GM12878 (cell line): ENCODE data around the gene PLPPR1. TPM values are rescaled to one million over a fixed set of nuclear protein-coding genes. Genes with fewer than 3 reads are reported as not detected.

Source experiments
- ATAC-seq: fragments of 200-7000 bp; cut with Tn5 transposase; 3 replicates; pipeline ENCODE4 v1.9.1; 2020; ENCODE audit warnings: mild to moderate bottlenecking, moderate library complexity
- BruUV-seq: library from RNA; stranded (reverse); fragments of 400-500 nt; replicated peaks from 2 replicates; lab custom pipeline; 2021; lab: Mats Ljungman, UMichigan
- CTCF ChIA-PET: fragments of 300-600 bp; sonication (Branson Sonifier 250); formaldehyde crosslinking; extraction: SDS; loops from one replicate; lab custom pipeline; 2021; ENCODE audit warnings: inconsistent platforms; lab: Yijun Ruan, JAX
- POLR2A ChIA-PET: fragments of 350-600 bp; formaldehyde crosslinking; extraction: SDS; loops from one replicate; lab custom pipeline; 2021; ENCODE audit warnings: inconsistent platforms; lab: Charles Lee
- RAD21 ChIA-PET: fragments of 300-600 bp; sonication (Branson Sonifier 250); formaldehyde crosslinking; loops from one replicate; lab custom pipeline; 2023; ENCODE audit warnings: antibody characterized with exemption; ENCODE audit not compliant: unreplicated experiment; lab: Charles Lee
- SMC1A ChIA-PET: fragments of 300-600 bp; sonication (Branson Sonifier 250); formaldehyde crosslinking; loops from one replicate; lab custom pipeline; 2023; ENCODE audit not compliant: unreplicated experiment, uncharacterized antibody; lab: Charles Lee
- DNase-seq: peaks from one replicate; pipeline ENCODE4 v3.0.0-alpha.2; 2011; ENCODE audit warnings: low read depth, low spot score
- FAIRE-seq: peaks from 3 replicates; lab custom pipeline; 2011; peaks lifted over from hg19 to GRCh38; lab: Jason Lieb, UNC
- H2AFZ ChIP-seq: 2 replicates; pipeline ENCODE4 v1.6.0; 2011; ENCODE audit warnings: low read depth, low read length, control low read depth; ENCODE audit not compliant: control insufficient read depth
- H3K27ac ChIP-seq: 2 replicates; pipeline ENCODE4 v1.5.1; 2011; ENCODE audit warnings: control low read depth; ENCODE audit not compliant: control insufficient read depth, insufficient read depth
- H3K27me3 ChIP-seq, 2 experiments: replicated peaks in 1 of 2; 2 replicates each; pipeline versions ENCODE4 v1.6.0 to v1.6.1; 2011; ENCODE audit warnings: low read length in 1 of 2; ENCODE audit not compliant: control insufficient read depth in 2 of 2, insufficient read depth in 2 of 2
- H3K36me3 ChIP-seq, 2 experiments: 2 replicates each; pipeline ENCODE4 v1.5.1; 2011; ENCODE audit warnings: low read length in 1 of 2; ENCODE audit not compliant: control insufficient read depth in 2 of 2, insufficient read depth in 2 of 2
- H3K4me1 ChIP-seq: 2 replicates; pipeline ENCODE4 v1.6.1; 2011; ENCODE audit warnings: mild to moderate bottlenecking, low read length, moderate library complexity, mixed read lengths; ENCODE audit not compliant: control insufficient read depth, insufficient read depth
- H3K4me2 ChIP-seq: 2 replicates; pipeline ENCODE4 v1.6.0; 2011; ENCODE audit warnings: control low read depth; ENCODE audit not compliant: control insufficient read depth, insufficient read depth
- H3K4me3 ChIP-seq: fragments of 200-600 bp; sonication (generic); 2 replicates; pipeline ENCODE4 v1.5.1; 2016
- H3K79me2 ChIP-seq: 2 replicates; pipeline ENCODE4 v1.6.0; 2011; ENCODE audit warnings: low read length; ENCODE audit not compliant: control insufficient read depth, insufficient read depth
- H3K9ac ChIP-seq: 2 replicates; pipeline ENCODE4 v1.8.0; 2011; ENCODE audit warnings: low read length, control low read depth, mixed read lengths; ENCODE audit not compliant: control insufficient read depth, insufficient read depth
- H3K9me3 ChIP-seq: replicated peaks from 3 replicates; pipeline ENCODE4 v1.5.1; 2011; ENCODE audit warnings: mild to moderate bottlenecking, low read length; ENCODE audit not compliant: control insufficient read depth, insufficient read depth
- H4K20me1 ChIP-seq: 2 replicates; pipeline ENCODE4 v1.6.0; 2011; ENCODE audit not compliant: control insufficient read depth, insufficient read depth
- BHLHE40 ChIP-seq, 2 experiments: fragments of 450-650 bp in 1 of 2; IDR thresholded peaks; 2 replicates each; pipeline ENCODE4 v1.6.1; 2011 to 2017; ENCODE audit warnings: low read depth in 2 of 2, borderline replicate concordance in 1 of 2, improper control_type of control experiment in 1 of 2, low read length in 1 of 2, mild to moderate bottlenecking in 1 of 2
- MEF2B ChIP-seq: fragments of 450-650 bp; IDR thresholded peaks from 2 replicates; pipeline ENCODE4 v1.6.1; 2018; ENCODE audit warnings: mild to moderate bottlenecking, moderate library complexity; ENCODE audit not compliant: partially characterized antibody, poor library complexity, severe bottlenecking
- SIX5 ChIP-seq: IDR thresholded peaks from 2 replicates; pipeline ENCODE4 v1.6.1; 2011; ENCODE audit warnings: mild to moderate bottlenecking, low read depth, low read length, moderate library complexity; ENCODE audit not compliant: severe bottlenecking
- YY1 ChIP-seq: IDR thresholded peaks from 2 replicates; pipeline ENCODE4 v1.6.1; 2011; ENCODE audit warnings: low read depth, mild to moderate bottlenecking, low read length
- WGBS: methylation state at CpG from one replicate; pipeline ENCODE4 v1.1.6; 2016; ENCODE audit warnings: low lambda C conversion rate; ENCODE audit not compliant: insufficient replicate concordance, insufficient coverage; ENCODE audit errors: missing lambda C conversion rate; 5-methylcytosine and 5-hydroxymethylcytosine counted together
- in situ Hi-C: fragments of 300-500 bp; cut with MboI; formaldehyde crosslinking; loops from 9 replicates; pipeline ENCODE4 v1.14.3; 2018; ENCODE audit warnings: mixed read lengths
- intact Hi-C: fragments of 100-400 bp; cut with micrococcal nuclease; formaldehyde crosslinking; loops from one replicate; pipeline ENCODE4 v1.14.2; 2022; ENCODE audit not compliant: unreplicated experiment
- polyA plus RNA-seq, 11 experiments: library from polyadenylated mRNA; depleted of rRNA in 4 of 11; unstranded in 6 of 11; stranded (reverse) in 5 of 11; fragments of >200 nt; fragmentation: Nextera tagmentation in 4 of 11; fragmentation: Illumina TruSeq in 1 of 11; extraction: Ambion mirVana in 4 of 11; extraction: Trizol in 1 of 11; gene quantifications; 1 replicate in 1 of 11; 2 replicates in 10 of 11; pipeline versions ENCODE4 v1.2.1 to v1.2.3, GENCODE V29; 2011 to 2016; ENCODE audit warnings: inconsistent platforms in 2 of 11, missing spikeins in 2 of 11, low read depth in 1 of 11
- total RNA-seq, 4 experiments: library from RNA; depleted of rRNA in 3 of 4; stranded (reverse); fragments of >200 nt in 3 of 4; fragmentation: Illumina TruSeq in 1 of 4; extraction: Trizol in 1 of 4; gene quantifications; 2 replicates each; pipeline versions ENCODE4 v1.2.1 to v1.2.3, GENCODE V29; 2013 to 2021
- TF ChIP-seq, protein P1 (sequence below): fragments of 450-650 bp; IDR thresholded peaks from 2 replicates; pipeline ENCODE4 v1.6.1; 2016; ENCODE audit warnings: mild to moderate bottlenecking
- TF ChIP-seq, protein P2 (sequence below): fragments of 450-650 bp; IDR thresholded peaks from 2 replicates; pipeline ENCODE4 v1.6.1; 2014; ENCODE audit warnings: mild to moderate bottlenecking
- TF ChIP-seq, protein P3 (sequence below): IDR thresholded peaks from 2 replicates; pipeline ENCODE4 v1.6.1; 2012; ENCODE audit warnings: low read length, inconsistent platforms

PLPPR1 gene
- total and polyA plus RNA-seq, 10 of the 15 experiments (the other 5 are each of a cell fraction or from before 2014, with no cell fraction given): 0.69 TPM; not detected in 9

DNA sequence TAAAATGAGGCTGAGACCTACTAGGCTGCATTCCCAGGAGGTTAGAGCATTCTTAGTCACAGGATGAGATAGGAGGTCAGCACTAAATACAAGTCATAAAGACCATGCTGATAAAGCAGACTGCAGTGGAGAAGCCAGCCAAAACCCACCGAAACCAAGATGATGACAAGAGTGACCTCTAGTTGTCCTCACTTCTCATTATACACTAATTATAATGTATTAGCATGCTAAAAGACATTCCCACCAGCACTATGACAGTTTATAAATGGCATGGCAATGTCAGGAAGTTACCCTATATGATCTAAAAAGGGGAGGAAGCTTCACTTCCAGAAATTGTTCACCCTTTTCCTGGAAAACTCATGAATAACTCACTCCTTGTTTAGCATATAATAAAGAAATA is 88.6 kb downstream of the PLPPR1 start:
- in situ Hi-C loops: loop anchor here (5.0 kb wide), 1 partner anchor 190 kb away; no protein-coding TSS in a partner anchor
- FAIRE-seq (no peak), ATAC-seq (no peak), DNase-seq (no peak)
- intact Hi-C loops: loop anchor here (5.0 kb wide), 2 partner anchors 405 to 415 kb away; partner anchors contain the start of gene RNF20
- Histone ChIP-seq H3K27me3 (no peaks in the 10 kb centered on the region), H3K4me1 (no peaks in the 10 kb centered on the region), H3K4me2 (no peak overlapping the region), H3K9ac (no peak overlapping the region), H4K20me1 (no peaks in the 10 kb centered on the region), H3K4me3 (no peak overlapping the region), H3K36me3 (no peaks in the 10 kb centered on the region), H3K79me2 (no peaks in the 10 kb centered on the region), H3K9me3 (no peaks in the 10 kb centered on the region), H3K27ac (no peak overlapping the region), H2AFZ (no peak overlapping the region)
- TF ChIP-seq SIX5: no peak
- ChIA-PET CTCF (interaction anchor here (1.2 kb wide), 1 partner anchor 17 kb away, joined by 3 read pairs; no protein-coding TSS in a partner anchor), POLR2A (no interaction called here), RAD21 (no interaction called here), SMC1A (interaction anchor here (1.1 to 2.2 kb wide), 2 partner anchors 118 to 194 kb away, joined by 3 to 7 read pairs; no protein-coding TSS in a partner anchor)
- WGBS: 0% methylated on average over 1 of the region's 1 CpG
- no TSS peak for BruUV-seq

DNA sequence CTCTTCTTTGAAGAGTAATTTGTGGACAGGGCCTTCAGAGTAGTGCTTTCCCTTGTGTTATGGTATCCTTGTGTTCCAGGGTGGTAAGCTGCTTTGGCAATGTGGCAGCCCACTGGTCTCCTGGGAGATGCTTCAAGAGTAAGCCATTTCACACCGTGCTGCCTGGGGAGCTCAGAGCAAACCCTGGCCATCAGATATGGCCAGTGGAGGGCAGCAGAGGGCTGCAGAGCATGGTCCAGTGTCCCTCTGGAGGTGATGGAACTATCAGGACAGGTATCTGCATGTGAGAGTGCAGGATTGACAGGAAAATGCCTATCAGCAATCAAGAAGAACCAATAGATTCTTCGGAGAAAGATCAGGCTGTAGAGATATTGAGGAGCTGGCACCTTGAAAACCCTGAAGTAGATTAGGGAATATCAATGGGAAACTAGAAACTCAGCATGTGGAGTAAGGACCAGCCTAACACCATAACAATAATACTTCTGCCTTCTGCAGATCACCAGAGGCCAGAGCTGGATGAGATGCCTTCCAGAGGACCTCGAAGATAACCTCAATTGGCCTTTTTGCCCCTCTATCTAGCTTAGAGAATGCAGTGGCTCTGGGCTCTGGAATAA is 90.8 kb downstream of the PLPPR1 start:
- ATAC-seq (peak; percentile 98), DNase-seq (no peak), FAIRE-seq (no peak)
- 8% methylated on average over 3 of the region's 3 CpGs for WGBS
- ChIA-PET SMC1A (interaction anchor here (0.5 to 2.0 kb wide), 5 partner anchors 11 to 281 kb away, joined by 3 to 12 read pairs (median 3); no protein-coding TSS in a partner anchor), RAD21 (interaction anchor here (0.6 to 2.4 kb wide), 4 partner anchors 116 to 667 kb away, joined by 3 to 15 read pairs (median 6); no protein-coding TSS in a partner anchor), POLR2A (no interaction called here), CTCF (interaction anchor here (0.6 to 3.2 kb wide), 13 partner anchors 11 to 517 kb away, joined by 3 to 27 read pairs (median 4); no protein-coding TSS in a partner anchor)
- no peaks in the 10 kb centered on the region; the same call in 2 of the 3 replicates for H3K9me3 ChIP-seq
- H3K4me2 ChIP-seq: no peak overlapping the region
- in situ Hi-C loops: loop anchor here (5.0 kb wide), 1 partner anchor 188 kb away; no protein-coding TSS in a partner anchor
- no peaks in the 10 kb centered on the region for H3K27me3 ChIP-seq
- H3K27ac ChIP-seq: no peak overlapping the region
- H4K20me1 ChIP-seq: no peaks in the 10 kb centered on the region
- no peaks in the 10 kb centered on the region for H3K4me1 ChIP-seq
- H2AFZ ChIP-seq: no peak overlapping the region
- H3K9ac ChIP-seq: no peak overlapping the region
- H3K36me3 ChIP-seq: no peaks in the 10 kb centered on the region
- no peaks in the 10 kb centered on the region for H3K79me2 ChIP-seq
- no peak overlapping the region for H3K4me3 ChIP-seq
- no TSS peak for BruUV-seq
- intact Hi-C loops: loop anchor here (1.0 to 5.0 kb wide), 4 partner anchors 116 to 413 kb away; partner anchors contain the start of gene RNF20
- TF ChIP-seq, protein P1, sequence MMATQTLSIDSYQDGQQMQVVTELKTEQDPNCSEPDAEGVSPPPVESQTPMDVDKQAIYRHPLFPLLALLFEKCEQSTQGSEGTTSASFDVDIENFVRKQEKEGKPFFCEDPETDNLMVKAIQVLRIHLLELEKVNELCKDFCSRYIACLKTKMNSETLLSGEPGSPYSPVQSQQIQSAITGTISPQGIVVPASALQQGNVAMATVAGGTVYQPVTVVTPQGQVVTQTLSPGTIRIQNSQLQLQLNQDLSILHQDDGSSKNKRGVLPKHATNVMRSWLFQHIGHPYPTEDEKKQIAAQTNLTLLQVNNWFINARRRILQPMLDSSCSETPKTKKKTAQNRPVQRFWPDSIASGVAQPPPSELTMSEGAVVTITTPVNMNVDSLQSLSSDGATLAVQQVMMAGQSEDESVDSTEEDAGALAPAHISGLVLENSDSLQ: no peak
- TF ChIP-seq MEF2B: peak; percentile 33
- TF ChIP-seq, protein P2, sequence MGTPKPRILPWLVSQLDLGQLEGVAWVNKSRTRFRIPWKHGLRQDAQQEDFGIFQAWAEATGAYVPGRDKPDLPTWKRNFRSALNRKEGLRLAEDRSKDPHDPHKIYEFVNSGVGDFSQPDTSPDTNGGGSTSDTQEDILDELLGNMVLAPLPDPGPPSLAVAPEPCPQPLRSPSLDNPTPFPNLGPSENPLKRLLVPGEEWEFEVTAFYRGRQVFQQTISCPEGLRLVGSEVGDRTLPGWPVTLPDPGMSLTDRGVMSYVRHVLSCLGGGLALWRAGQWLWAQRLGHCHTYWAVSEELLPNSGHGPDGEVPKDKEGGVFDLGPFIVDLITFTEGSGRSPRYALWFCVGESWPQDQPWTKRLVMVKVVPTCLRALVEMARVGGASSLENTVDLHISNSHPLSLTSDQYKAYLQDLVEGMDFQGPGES: no peak
- TF ChIP-seq YY1: no peak
- TF ChIP-seq BHLHE40 (IDR thresholded peaks at IDR 0.05; ENCODE audit: borderline replicate concordance in 1 of 2, low read depth in 2 of 2, low read length in 1 of 2): no peak
- TF ChIP-seq, protein P3, sequence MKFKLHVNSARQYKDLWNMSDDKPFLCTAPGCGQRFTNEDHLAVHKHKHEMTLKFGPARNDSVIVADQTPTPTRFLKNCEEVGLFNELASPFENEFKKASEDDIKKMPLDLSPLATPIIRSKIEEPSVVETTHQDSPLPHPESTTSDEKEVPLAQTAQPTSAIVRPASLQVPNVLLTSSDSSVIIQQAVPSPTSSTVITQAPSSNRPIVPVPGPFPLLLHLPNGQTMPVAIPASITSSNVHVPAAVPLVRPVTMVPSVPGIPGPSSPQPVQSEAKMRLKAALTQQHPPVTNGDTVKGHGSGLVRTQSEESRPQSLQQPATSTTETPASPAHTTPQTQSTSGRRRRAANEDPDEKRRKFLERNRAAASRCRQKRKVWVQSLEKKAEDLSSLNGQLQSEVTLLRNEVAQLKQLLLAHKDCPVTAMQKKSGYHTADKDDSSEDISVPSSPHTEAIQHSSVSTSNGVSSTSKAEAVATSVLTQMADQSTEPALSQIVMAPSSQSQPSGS: no peak
